Left lung (tissue), 10 donors: Measurements from ENCODE around the gene IMPA2. TPM values are rescaled to one million over a fixed set of nuclear protein-coding genes. Genes with fewer than 3 reads are reported as not detected.
A peak's percentile ranks its signal among the peaks of the same experiment; 100 is the strongest.

Source experiments
- ATAC-seq: fragments of 200-7000 bp; cut with Tn5 transposase; one replicate; pipeline ENCODE4 v1.9.1; 2020; ENCODE audit warnings: moderate library complexity
- DNase-seq, 4 donors: peaks; one replicate each; pipeline ENCODE4 v3.0.0-alpha.2; 2013 to 2020
- H3K27ac ChIP-seq, 2 donors: fragments of 200-600 bp; sonication (generic) in 1 of 2; one replicate each; pipeline versions ENCODE4 v1.5.0 to v1.8.0; 2020 to 2021
- H3K27me3 ChIP-seq, 2 donors: fragments of 200-600 bp; sonication (generic) in 1 of 2; one replicate each; pipeline versions ENCODE4 v1.5.0 to v1.8.0; 2020 to 2021
- H3K36me3 ChIP-seq, 2 donors: fragments of 200-600 bp; sonication (generic) in 1 of 2; one replicate each; pipeline versions ENCODE4 v1.5.0 to v1.8.0; 2020 to 2021
- H3K4me1 ChIP-seq, 2 donors: fragments of 200-600 bp; one replicate each; pipeline ENCODE4 v1.8.0; 2021
- H3K4me3 ChIP-seq, 2 donors: fragments of 200-600 bp; sonication (generic) in 1 of 2; one replicate each; pipeline versions ENCODE4 v1.5.0 to v1.8.0; 2020 to 2021; ENCODE audit warnings: mild to moderate bottlenecking in 1 of 2
- H3K9me3 ChIP-seq, 2 donors: fragments of 200-600 bp; sonication (generic) in 1 of 2; one replicate each; pipeline versions ENCODE4 v1.5.0 to v1.8.0; 2020 to 2021
- intact Hi-C, 2 donors: fragments of 100-400 bp; cut with DNase I; formaldehyde crosslinking; loops; one replicate each; pipeline versions ENCODE4 v1.11.2 to v1.14.2; 2022
- polyA plus RNA-seq, 6 donors: library from polyadenylated mRNA; unstranded; fragments of 120-200 nt; gene quantifications; one replicate each; pipeline ENCODE4 v1.2.1, GENCODE V29; 2013; ENCODE audit not compliant: insufficient read length in 6 of 6
- total RNA-seq, 2 donors: library from RNA; stranded (reverse); fragmentation: NEBNext Ultra II Directional; extraction: Animal tissue kit (Norgen Biotek cat#: 25700); gene quantifications; one replicate each; pipeline ENCODE4 v1.2.1, GENCODE V29; 2021
- TF ChIP-seq, protein P1 (sequence below), 2 donors: fragments of 200-600 bp; sonication (generic) in 1 of 2; IDR thresholded peaks; one replicate each; pipeline versions ENCODE4 v1.5.0 to v1.8.0; 2021; ENCODE audit warnings: antibody characterized with exemption in 2 of 2
- donor health status: DM: no; HTN: yes; CAD: no.
- donor health status: DM: no; HTN: no; CAD: no.

The IMPA2 gene
- total and polyA plus RNA-seq, 8 donors, result 62.2 to 93.4 (median 82.2) TPM

DNA sequence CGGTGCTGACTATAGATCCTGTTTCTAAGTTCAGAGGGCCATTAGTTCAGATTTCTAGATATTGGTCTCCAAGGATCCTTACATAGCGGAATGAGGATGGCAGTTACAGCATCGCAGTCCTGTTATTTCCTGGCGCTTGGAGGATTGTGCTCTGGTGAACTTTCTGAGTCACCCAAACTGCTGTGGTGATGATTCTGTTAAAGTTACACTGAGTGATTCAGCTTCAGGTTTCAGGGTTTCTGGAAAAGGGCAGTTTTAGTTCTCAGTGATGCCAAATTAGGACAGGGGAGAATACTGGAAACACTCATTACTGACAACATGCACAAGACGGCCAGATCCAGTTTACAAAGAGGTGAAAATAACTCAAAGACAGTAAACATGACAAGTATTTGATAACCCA, 60.3 kb downstream of the IMPA2 start:
- H3K4me1 ChIP-seq, result peaks cover 3 to 13% of the 10 kb centered on the region in 2 donors
- no peaks in the 10 kb centered on the region for H3K9me3 ChIP-seq
- TF ChIP-seq, protein P1, sequence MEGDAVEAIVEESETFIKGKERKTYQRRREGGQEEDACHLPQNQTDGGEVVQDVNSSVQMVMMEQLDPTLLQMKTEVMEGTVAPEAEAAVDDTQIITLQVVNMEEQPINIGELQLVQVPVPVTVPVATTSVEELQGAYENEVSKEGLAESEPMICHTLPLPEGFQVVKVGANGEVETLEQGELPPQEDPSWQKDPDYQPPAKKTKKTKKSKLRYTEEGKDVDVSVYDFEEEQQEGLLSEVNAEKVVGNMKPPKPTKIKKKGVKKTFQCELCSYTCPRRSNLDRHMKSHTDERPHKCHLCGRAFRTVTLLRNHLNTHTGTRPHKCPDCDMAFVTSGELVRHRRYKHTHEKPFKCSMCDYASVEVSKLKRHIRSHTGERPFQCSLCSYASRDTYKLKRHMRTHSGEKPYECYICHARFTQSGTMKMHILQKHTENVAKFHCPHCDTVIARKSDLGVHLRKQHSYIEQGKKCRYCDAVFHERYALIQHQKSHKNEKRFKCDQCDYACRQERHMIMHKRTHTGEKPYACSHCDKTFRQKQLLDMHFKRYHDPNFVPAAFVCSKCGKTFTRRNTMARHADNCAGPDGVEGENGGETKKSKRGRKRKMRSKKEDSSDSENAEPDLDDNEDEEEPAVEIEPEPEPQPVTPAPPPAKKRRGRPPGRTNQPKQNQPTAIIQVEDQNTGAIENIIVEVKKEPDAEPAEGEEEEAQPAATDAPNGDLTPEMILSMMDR (IDR thresholded peaks at IDR 0.05), result no peak
- H3K4me3 ChIP-seq, result no peak overlapping the region
- intact Hi-C loops, result no loop called here
- H3K27ac ChIP-seq, result no peak overlapping the region
- H3K27me3 ChIP-seq, result peaks cover 0 to 14% of the 10 kb centered on the region in 2 donors
- H3K36me3 ChIP-seq, result no peaks in the 10 kb centered on the region
- no peak for ATAC-seq
- DNase-seq, result no peak

DNA sequence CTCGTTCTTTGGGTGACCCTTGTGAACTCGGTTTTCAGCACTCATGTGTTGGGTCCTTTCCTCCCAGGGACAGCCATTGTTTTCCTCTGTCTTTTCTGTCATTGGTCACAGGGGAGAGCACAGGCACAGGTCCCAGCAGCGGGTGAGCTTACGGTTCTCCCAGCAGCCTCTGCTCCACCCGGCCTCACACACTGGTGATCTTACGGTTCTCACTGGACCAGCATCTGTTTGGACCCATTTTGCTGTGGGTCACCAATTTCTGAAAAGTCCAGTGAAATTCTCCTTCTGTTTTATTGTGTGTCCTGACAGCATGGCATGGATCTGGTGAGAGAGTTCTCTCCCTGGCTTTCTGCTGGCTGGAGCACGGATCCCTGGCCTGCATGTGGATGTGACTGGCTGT, 62.5 kb downstream of the IMPA2 start:
- intact Hi-C loops, result no loop called here
- Histone ChIP-seq H3K4me1 (peaks cover 0 to 6% of the 10 kb centered on the region in 2 donors), H3K36me3 (no peaks in the 10 kb centered on the region), H3K27ac (no peak overlapping the region), H3K4me3 (no peak overlapping the region), H3K9me3 (no peaks in the 10 kb centered on the region), H3K27me3 (peaks cover 0 to 2% of the 10 kb centered on the region in 2 donors)
- TF ChIP-seq, protein P1 (IDR thresholded peaks at IDR 0.05), result no peak
- no peak for ATAC-seq
- no peak for DNase-seq

DNA sequence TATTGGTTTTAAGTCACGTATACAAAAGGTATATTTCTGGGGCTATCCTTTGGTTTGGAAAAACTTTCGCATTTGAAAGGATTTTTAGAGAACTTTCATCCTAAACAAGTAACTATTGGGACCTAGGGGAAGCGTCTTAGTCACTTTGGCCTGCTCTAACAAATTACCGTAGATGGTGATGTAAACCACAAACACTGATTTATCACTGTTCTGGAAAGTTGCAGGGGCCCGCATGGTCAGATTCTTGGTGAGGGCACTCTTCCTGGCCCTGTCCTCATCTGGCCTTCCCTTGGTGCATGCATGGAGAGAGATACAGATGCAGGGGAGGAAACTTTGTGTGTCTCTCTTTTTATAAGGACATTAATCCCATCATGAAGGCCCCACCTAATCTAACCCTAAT, 63.3 kb downstream of the IMPA2 start:
- intact Hi-C loops, result no loop called here
- H3K4me3 ChIP-seq, result no peak overlapping the region
- H3K36me3 ChIP-seq, result no peaks in the 10 kb centered on the region
- H3K27ac ChIP-seq, result no peak overlapping the region
- TF ChIP-seq, protein P1 (IDR thresholded peaks at IDR 0.05), result no peak
- DNase-seq (no peak), ATAC-seq (no peak)
- H3K4me1 ChIP-seq, result no peaks in the 10 kb centered on the region
- no peaks in the 10 kb centered on the region for H3K27me3 ChIP-seq
- H3K9me3 ChIP-seq, result no peaks in the 10 kb centered on the region

DNA sequence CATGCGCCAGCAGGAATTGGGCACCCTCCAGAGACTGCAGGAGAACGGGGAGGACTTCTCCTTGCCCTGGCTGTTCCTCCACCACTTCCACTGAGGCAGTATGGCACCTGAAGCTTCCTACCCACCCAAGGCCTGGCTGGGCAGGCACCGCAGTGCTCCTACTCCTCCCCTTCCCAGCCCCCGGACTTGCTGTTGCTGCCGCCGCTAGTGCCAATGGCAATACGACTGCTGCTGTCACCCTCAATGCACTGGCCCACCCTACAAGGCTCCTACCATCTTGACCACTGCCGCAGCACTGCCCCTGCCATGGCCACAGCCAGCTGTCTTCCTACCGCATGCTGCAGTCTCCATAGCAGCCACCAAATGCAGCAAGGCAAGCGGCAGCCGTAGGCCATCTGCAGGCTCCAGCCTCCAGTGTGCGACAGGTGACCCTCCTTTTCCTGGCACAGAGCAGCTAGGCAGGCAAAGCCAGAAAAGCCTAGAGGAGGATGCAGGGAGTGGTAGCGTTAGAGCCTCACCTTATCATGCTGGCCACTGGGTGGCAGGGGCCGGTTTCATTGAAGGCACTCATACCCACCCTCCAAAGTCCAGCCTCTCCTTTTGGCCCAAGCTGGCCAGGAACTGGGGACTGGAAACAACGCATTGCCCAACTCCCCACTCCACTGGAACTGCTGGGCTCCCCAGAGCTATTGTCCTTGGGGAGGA, 64.9 kb downstream of the IMPA2 start:
- DNase-seq, result no peak

DNA sequence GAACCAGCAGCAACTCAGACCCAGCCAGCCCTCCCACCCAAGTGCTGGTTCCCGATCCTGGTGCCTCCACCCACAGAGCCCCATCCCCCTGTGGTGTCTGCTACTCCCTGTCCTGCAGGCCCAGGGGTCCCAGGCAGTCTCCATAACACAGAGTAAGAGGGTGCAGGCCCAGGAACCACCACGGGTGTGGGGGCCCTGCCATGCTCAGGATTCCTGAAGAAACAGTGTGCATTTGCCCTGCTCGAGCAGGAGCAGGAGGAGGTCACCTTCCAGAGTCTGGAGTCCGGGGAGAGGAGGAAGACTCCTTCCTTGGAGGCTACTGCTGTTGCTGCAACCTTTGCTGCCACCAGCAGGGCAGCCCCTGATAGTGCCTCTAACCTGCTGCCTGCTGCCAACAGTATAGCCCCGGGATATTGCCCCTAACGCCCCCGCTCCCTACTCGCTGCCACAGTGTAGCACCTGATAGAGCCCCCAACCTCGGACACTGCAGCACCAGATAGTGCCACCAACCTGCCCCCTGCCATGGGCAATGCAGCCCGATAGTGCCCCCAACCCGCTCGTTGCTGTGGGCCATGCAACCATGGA, 65.5 kb downstream of the IMPA2 start:
- intact Hi-C loops, result no loop called here
- DNase-seq (peak in 1 of 4 donors; percentile 29), ATAC-seq (no peak)
- TF ChIP-seq, protein P1 (IDR thresholded peaks at IDR 0.05), result no peak
- Histone ChIP-seq H3K36me3 (no peaks in the 10 kb centered on the region), H3K9me3 (no peaks in the 10 kb centered on the region), H3K4me3 (no peak overlapping the region), H3K27ac (no peak overlapping the region), H3K27me3 (no peaks in the 10 kb centered on the region), H3K4me1 (peaks cover 0 to 3% of the 10 kb centered on the region in 2 donors)

More for the DNA sequence above, 64.9 kb downstream of the IMPA2 start:
- intact Hi-C loops, result no loop called here
- no peak for ATAC-seq
- Histone ChIP-seq H3K36me3 (no peaks in the 10 kb centered on the region), H3K9me3 (no peaks in the 10 kb centered on the region), H3K27me3 (no peaks in the 10 kb centered on the region), H3K4me3 (no peak overlapping the region), H3K27ac (no peak overlapping the region), H3K4me1 (peaks cover 0 to 3% of the 10 kb centered on the region in 2 donors)
- TF ChIP-seq, protein P1 (IDR thresholded peaks at IDR 0.05), result no peak
